RCC 7860 (cell line): Measurements from ENCODE around the gene FYN.
"Not testable (repeated sequence)": the region's sequence is repeated elsewhere in the genome, so short reads cannot be mapped to it uniquely, and the experiment has no call there.

Experiments used
- DNase-seq: peaks from one replicate; pipeline ENCODE4 v3.0.0-alpha.2; 2015; ENCODE audit warnings: low spot score
- FAIRE-seq: peaks from 2 replicates; lab custom pipeline; 2012; peaks lifted over from hg19 to GRCh38; lab: Jason Lieb, UNC

FYN gene

GRCh38 chr6:111835398-111835797, 37.9 kb downstream of the FYN start:
- FAIRE-seq, DNase-seq: not testable (repeated sequence)

- DNase-seq (no peak), FAIRE-seq (no peak)
Observed at GRCh38 chr6:111834356-111834755, 38.9 kb downstream of the FYN start.

GRCh38 chr6:111832833-111833418, 40.3 kb downstream of the FYN start:
- FAIRE-seq (no peak), DNase-seq (no peak)

- FAIRE-seq, result no peak
- DNase-seq, result no peak
Observed at GRCh38 chr6:111831408-111831807, 41.8 kb downstream of the FYN start.

- DNase-seq (no peak), FAIRE-seq (no peak)
Observed at GRCh38 chr6:111829998-111830397, 43.3 kb downstream of the FYN start.

GRCh38 chr6:111829581-111829980, 43.7 kb downstream of the FYN start:
- DNase-seq, result no peak
- FAIRE-seq, result no peak

- DNase-seq, result no peak
- FAIRE-seq, result no peak
Observed at GRCh38 chr6:111828809-111829208, 44.4 kb downstream of the FYN start.

- FAIRE-seq (no peak), DNase-seq (no peak)
Observed at GRCh38 chr6:111825439-111826086, 47.7 kb downstream of the FYN start.

- DNase-seq (no peak), FAIRE-seq (no peak)
Observed at GRCh38 chr6:111824608-111825337, 48.5 kb downstream of the FYN start.

- FAIRE-seq, result no peak
- DNase-seq, result peak; percentile 5
Observed at GRCh38 chr6:111823831-111824607, 49.2 kb downstream of the FYN start.

- FAIRE-seq, result no peak
- no peak for DNase-seq
Observed at GRCh38 chr6:111823012-111823411, 50.2 kb downstream of the FYN start.

- FAIRE-seq (no peak), DNase-seq (no peak)
Observed at GRCh38 chr6:111819458-111819857, 53.8 kb downstream of the FYN start.

- DNase-seq, result no peak
- FAIRE-seq, result no peak
Observed at GRCh38 chr6:111818539-111819226, 54.6 kb downstream of the FYN start.

- DNase-seq (peak; percentile 16), FAIRE-seq (no peak)
Observed at GRCh38 chr6:111817451-111818120, 55.7 kb downstream of the FYN start.

- FAIRE-seq (no peak), DNase-seq (no peak)
Observed at GRCh38 chr6:111813677-111814310, 59.5 kb downstream of the FYN start.

GRCh38 chr6:111813237-111813636, 60.0 kb downstream of the FYN start:
- DNase-seq, result peak; percentile 57
- FAIRE-seq, result peak; percentile 26

- DNase-seq (peak; percentile 74), FAIRE-seq (no peak)
Observed at GRCh38 chr6:111812060-111813038, 60.9 kb downstream of the FYN start.

GRCh38 chr6:111810294-111811131, 62.7 kb downstream of the FYN start:
- FAIRE-seq (no peak), DNase-seq (no peak)
